Prostate gland (tissue), 2 donors: ENCODE results near the gene NTMT1.

ENCODE experiments used
- CTCF ChIP-seq, 4 experiments: fragments of 200-600 bp in 2 of 4; fragments of 450-650 bp in 2 of 4; sonication (generic) in 2 of 4; IDR thresholded peaks; 1 replicate in 3 of 4; 2 replicates in 1 of 4; pipeline ENCODE4 v1.5.1; 2016 to 2019; ENCODE audit warnings: antibody characterized with exemption in 4 of 4, mild to moderate bottlenecking in 2 of 4, moderate library complexity in 2 of 4
- POLR2A ChIP-seq: fragments of 450-650 bp; IDR thresholded peaks from one replicate; pipeline ENCODE4 v1.6.1; 2016; ENCODE audit warnings: antibody characterized with exemption, mild to moderate bottlenecking
- POLR2AphosphoS5 ChIP-seq: sonication (generic); formaldehyde crosslinking; IDR thresholded peaks from one replicate; pipeline ENCODE4 v1.6.1; 2017; ENCODE audit warnings: antibody characterized with exemption

- TF ChIP-seq POLR2A (no peak), CTCF (IDR thresholded peaks at IDR 0.05) (no peak), POLR2AphosphoS5 (no peak)
Measured at GRCh38 chr9:129627556-129628440, 1.8 kb downstream of the NTMT1 start.
